NB4 (cell line): Measurements from ENCODE around the gene NPAS3.

Experiments used
- DNase-seq: peaks from one replicate; pipeline ENCODE4 v3.0.0; 2010; ENCODE audit warnings: low read depth
- H3K4me3 ChIP-seq: one replicate; pipeline ENCODE4 v1.5.1; 2011; ENCODE audit warnings: mild to moderate bottlenecking, low read depth, low read length, moderate library complexity
- CTCF ChIP-seq: IDR thresholded peaks from one replicate; pipeline ENCODE4 v1.5.1; 2012; ENCODE audit warnings: low read depth, low read length
- MAX ChIP-seq: IDR thresholded peaks from 2 replicates; pipeline ENCODE4 v1.6.1; 2011; ENCODE audit warnings: low read depth, low read length
- MYC ChIP-seq: IDR thresholded peaks from 2 replicates; pipeline ENCODE4 v1.6.1; 2011; ENCODE audit warnings: low read depth, low read length
- POLR2A ChIP-seq: IDR thresholded peaks from 2 replicates; pipeline ENCODE4 v1.6.1; 2011; ENCODE audit warnings: mild to moderate bottlenecking; ENCODE audit not compliant: insufficient read length; ENCODE audit errors: extremely low read depth

NPAS3 gene

DNA sequence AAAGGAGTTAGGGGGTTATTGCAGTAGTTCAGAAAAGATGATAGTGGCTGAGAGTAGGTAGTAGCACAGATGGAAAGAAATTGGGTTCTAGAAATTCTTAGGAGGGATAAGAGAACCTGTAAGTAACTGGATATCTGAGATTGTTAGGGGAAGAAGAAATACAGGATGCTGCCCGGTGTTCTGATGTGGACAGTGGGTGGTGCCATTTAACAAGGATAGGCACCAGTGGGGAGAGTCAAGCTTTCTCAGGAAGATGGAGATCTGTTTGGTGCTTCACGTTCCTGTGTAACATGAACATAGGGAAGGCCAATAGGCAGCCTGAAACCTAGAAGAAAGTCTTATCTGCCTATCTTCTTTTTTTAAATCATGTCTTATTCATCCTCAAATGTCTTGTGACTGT lies 245.9 kb downstream of the NPAS3 start:
- H3K4me3 ChIP-seq = no peak overlapping the region
- no peak for DNase-seq
- no peak for TF ChIP-seq POLR2A

DNA sequence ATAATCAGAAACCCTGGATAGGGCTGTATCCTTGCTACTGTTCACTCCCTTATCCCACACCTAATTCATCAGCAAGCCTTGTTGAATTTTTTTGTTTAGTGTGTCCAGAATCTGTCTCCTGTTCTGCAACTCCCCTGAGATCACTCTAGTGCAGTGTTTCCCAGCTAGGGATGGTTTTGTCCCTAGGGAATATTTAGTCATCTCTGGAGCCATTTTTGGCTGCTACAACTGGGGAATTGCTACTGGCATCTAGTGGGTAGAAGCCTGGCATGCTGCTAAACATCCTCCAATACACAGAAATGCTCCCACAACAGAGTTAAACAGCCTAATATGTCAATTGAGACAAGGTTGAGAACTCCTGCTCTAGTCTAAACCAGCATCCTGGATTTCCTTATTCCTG lies 248.0 kb downstream of the NPAS3 start:
- DNase-seq = no peak
- H3K4me3 ChIP-seq = no peak overlapping the region
- TF ChIP-seq CTCF = no peak
- TF ChIP-seq MAX = no peak
- TF ChIP-seq POLR2A = no peak
- TF ChIP-seq MYC = no peak

DNA sequence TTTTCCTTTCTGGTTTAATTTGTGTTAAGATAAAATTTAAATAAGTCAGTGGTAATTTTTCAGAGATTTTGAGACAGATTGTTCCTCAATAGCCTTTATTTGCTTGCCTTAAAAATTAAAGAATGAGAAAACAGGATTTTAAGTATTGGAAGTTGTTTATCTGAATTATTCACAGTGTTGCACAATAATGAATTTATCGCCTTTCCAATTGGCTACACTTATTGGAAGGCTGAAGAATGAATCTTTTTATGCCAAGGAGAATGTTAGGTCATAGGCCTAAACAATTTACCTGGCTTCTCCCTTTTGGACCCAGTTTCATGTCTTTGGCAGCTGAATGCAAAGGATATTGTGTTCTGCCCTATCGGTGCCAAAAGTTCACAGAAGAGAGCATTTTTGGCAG lies 250.2 kb downstream of the NPAS3 start:
- no peak for TF ChIP-seq CTCF
- DNase-seq = no peak
- no peak overlapping the region for H3K4me3 ChIP-seq

- no peak for TF ChIP-seq CTCF
- TF ChIP-seq POLR2A = no peak
- no peak for TF ChIP-seq MAX
- TF ChIP-seq MYC = no peak
- H3K4me3 ChIP-seq = no peak overlapping the region
- no peak for DNase-seq
Measured at GRCh38 chr14:33191855-33192254, 253.2 kb downstream of the NPAS3 start.

DNA sequence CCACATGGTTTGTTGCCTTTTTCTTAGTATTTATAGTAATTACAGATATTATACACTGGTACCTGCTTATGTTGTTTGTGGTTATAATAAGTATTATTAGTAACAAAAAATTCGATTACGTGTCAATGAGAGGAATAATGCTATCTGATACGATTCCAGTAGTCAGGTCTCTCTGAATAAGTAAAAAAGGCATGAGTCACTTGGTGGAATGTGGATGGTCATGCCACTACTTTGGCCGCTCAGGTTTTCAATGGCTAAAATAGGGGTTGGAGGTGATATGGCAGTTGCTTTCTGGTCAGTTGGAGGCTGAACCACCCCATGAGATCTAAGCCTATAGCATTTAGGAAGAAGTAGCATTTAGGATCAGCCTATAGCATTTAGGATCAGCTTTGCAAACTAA lies 255.9 kb downstream of the NPAS3 start:
- TF ChIP-seq CTCF = no peak
- no peak for TF ChIP-seq POLR2A
- H3K4me3 ChIP-seq = no peak overlapping the region
- DNase-seq = no peak

DNA sequence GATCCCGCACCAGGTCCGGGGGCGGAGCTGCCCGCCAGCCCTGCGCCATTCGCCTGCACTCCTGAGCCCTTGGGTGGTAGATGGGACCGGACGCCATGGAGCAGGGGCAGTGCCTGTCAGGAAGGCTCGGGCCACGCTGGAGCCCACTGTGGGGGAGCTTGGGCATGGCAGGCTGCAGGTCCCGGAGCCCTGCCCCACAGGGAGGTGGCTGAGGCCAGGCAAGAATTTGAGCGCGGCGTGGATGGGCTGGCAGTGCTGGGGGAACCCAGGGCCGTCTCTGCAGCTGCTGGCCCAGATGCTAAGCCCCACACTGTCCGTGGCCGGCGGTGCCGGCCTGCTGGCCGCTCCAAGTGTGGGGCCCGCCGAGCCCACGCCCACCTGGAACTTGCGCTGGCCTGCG lies 260.0 kb downstream of the NPAS3 start:
- no peak overlapping the region for H3K4me3 ChIP-seq

More for the DNA sequence above, 260.0 kb downstream of the NPAS3 start:
- TF ChIP-seq CTCF (no peak), MYC (no peak)
- no peak for DNase-seq
